ENCODE measurements around the gene CLDN3.

DNA sequence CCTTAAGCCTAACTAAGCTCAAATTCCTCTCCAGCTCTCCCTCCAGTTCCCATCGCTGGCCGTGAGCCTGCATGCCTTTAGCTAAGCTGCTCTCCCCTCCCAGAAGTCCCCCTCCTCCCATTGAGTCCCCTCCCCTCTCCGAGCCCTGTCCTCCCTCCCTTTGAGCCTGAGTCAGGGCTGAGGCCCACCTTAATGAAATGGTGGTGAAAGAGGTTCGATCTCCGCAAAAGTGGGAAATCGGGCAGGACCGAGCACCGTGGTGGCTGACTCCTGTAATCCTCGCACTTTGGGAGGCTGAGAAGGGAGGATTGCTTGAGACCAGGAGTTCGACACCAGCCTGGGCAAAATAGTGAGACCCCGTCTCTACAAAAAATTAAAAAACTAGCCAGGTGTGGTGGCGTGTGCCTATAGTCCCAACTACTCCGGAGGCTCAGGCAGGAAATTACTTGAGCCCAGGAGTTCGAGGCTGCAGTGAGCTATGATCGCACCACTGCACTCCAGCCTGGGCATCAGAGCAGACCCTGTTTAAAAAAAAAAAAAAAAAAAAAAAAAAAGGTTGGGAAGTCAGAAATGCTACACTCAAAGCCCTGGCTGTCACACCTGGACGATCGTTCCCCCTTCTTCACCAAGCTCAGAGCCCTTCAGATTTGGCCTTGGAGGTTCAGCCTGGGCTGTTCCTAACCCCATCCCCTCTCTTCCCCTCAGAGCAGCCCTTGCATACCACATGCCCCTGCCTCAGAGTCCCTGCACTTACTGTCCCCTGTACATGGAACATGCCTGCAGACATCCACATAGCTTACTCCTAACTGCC lies 995 bp upstream of the CLDN3 start:
- TF ChIP-seq, protein P1, sequence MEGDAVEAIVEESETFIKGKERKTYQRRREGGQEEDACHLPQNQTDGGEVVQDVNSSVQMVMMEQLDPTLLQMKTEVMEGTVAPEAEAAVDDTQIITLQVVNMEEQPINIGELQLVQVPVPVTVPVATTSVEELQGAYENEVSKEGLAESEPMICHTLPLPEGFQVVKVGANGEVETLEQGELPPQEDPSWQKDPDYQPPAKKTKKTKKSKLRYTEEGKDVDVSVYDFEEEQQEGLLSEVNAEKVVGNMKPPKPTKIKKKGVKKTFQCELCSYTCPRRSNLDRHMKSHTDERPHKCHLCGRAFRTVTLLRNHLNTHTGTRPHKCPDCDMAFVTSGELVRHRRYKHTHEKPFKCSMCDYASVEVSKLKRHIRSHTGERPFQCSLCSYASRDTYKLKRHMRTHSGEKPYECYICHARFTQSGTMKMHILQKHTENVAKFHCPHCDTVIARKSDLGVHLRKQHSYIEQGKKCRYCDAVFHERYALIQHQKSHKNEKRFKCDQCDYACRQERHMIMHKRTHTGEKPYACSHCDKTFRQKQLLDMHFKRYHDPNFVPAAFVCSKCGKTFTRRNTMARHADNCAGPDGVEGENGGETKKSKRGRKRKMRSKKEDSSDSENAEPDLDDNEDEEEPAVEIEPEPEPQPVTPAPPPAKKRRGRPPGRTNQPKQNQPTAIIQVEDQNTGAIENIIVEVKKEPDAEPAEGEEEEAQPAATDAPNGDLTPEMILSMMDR (IDR thresholded peaks at IDR 0.05): no peak
- TF ChIP-seq POLR2AphosphoS5 (IDR thresholded peaks at IDR 0.05; ENCODE audit: insufficient read depth in 1 of 2, low read depth in 1 of 2) (no peak), POLR2A (IDR thresholded peaks at IDR 0.05) (no peak)

Data from vagina (tissue), 2 donors.